Measurements from ENCODE around the gene NR3C2.

DNA sequence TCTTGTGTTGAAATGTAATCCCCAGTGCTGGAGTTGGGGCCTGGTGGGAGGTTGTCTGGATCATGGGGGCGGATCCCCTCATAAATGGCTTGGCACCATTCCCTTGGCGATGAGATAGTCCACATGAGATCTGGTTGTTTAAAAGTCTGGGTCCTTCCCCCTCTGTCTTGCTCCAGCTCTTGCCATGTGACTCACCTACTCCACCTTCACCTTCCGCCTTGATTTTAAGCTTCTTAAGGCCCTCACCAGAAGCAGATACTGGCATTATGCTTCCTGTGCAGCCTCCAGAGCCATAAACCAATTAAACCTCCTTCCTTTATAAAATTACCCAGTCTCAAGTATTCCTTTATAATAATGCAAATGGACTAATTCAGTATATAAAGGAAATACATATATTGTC is 111.5 kb downstream of the NR3C2 start:
- TF ChIP-seq, protein P1, sequence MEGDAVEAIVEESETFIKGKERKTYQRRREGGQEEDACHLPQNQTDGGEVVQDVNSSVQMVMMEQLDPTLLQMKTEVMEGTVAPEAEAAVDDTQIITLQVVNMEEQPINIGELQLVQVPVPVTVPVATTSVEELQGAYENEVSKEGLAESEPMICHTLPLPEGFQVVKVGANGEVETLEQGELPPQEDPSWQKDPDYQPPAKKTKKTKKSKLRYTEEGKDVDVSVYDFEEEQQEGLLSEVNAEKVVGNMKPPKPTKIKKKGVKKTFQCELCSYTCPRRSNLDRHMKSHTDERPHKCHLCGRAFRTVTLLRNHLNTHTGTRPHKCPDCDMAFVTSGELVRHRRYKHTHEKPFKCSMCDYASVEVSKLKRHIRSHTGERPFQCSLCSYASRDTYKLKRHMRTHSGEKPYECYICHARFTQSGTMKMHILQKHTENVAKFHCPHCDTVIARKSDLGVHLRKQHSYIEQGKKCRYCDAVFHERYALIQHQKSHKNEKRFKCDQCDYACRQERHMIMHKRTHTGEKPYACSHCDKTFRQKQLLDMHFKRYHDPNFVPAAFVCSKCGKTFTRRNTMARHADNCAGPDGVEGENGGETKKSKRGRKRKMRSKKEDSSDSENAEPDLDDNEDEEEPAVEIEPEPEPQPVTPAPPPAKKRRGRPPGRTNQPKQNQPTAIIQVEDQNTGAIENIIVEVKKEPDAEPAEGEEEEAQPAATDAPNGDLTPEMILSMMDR (IDR thresholded peaks at IDR 0.05), result no peak
- TF ChIP-seq ZFX (IDR thresholded peaks at IDR 0.05; ENCODE audit: borderline replicate concordance), result no peak
